ENCODE results near the gene SLC6A12. TPM values are rescaled to one million over a fixed set of nuclear protein-coding genes. Genes with fewer than 3 reads are reported as not detected.
"Not testable (repeated sequence)": the region's sequence is repeated elsewhere in the genome, so short reads cannot be mapped to it uniquely, and the experiment has no call there.

The SLC6A12 gene
- total RNA-seq, 2 experiments from 2014 or later = not detected

DNA sequence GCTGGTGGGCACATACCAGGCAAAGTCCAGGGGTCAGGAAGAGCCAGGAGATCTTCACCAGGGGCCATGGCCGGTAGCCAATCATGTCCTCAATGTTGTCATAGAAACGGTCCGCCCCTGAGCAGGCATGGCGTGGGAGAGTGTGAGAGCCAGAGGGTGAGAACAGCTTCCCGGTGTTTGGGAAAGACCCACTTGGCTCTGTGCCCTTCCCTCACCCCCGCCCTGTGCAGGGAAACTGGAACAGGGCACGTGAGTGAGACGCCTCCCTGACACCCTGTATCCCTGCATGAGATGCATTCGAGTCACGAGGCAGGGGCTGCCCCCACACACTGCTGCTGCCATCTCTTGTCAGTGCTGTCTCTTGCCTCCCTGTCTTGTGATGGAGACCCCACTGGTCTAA is 20.7 kb downstream of the SLC6A12 start:
- DNase-seq (no peak), ATAC-seq (no peak)
- H3K9me3 Mint-ChIP-seq = no peaks in the 10 kb centered on the region
- intact Hi-C loops (cut with micrococcal nuclease) = no loop called here
- no peaks in the 10 kb centered on the region for H3K36me3 Mint-ChIP-seq (ENCODE audit: low read depth)
- TF ChIP-seq, protein P1, sequence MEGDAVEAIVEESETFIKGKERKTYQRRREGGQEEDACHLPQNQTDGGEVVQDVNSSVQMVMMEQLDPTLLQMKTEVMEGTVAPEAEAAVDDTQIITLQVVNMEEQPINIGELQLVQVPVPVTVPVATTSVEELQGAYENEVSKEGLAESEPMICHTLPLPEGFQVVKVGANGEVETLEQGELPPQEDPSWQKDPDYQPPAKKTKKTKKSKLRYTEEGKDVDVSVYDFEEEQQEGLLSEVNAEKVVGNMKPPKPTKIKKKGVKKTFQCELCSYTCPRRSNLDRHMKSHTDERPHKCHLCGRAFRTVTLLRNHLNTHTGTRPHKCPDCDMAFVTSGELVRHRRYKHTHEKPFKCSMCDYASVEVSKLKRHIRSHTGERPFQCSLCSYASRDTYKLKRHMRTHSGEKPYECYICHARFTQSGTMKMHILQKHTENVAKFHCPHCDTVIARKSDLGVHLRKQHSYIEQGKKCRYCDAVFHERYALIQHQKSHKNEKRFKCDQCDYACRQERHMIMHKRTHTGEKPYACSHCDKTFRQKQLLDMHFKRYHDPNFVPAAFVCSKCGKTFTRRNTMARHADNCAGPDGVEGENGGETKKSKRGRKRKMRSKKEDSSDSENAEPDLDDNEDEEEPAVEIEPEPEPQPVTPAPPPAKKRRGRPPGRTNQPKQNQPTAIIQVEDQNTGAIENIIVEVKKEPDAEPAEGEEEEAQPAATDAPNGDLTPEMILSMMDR (IDR thresholded peaks at IDR 0.05) = no peak
- ChIA-PET CTCF (no interaction called here), POLR2A (no interaction called here)
- peaks cover 4% of the 10 kb centered on the region for H3K4me1 Mint-ChIP-seq (ENCODE audit: low read depth)
- no peak overlapping the region for H3K4me3 Mint-ChIP-seq
- H3K27ac Mint-ChIP-seq = no peak overlapping the region
- H3K27me3 Mint-ChIP-seq = peaks cover 15% of the 10 kb centered on the region

DNA sequence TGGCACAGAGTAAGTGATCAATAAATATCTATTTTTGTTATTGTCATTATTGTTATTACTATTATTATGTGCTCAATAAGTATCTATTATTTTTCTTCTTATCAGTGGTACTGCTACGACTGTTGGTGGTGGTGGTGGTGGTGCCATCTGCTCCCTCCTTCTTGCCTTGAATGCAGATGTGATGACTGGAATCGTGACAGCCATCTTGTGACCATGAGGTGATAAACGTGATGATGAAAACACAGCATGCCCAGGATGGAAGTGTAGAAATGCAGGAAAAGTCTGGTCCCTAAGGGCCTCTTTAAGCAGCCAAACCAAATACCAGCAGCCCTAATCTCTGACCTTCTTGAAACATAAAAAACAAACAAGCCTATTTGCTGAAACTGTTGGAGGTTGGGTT is 22.4 kb downstream of the SLC6A12 start:
- H3K4me3 Mint-ChIP-seq = no peak overlapping the region
- TF ChIP-seq, protein P1 (IDR thresholded peaks at IDR 0.05) = no peak
- H3K36me3 Mint-ChIP-seq (ENCODE audit: low read depth) = no peaks in the 10 kb centered on the region
- H3K27me3 Mint-ChIP-seq = peaks cover 15% of the 10 kb centered on the region
- DNase-seq (no peak), ATAC-seq (no peak)
- H3K9me3 Mint-ChIP-seq = no peaks in the 10 kb centered on the region
- peaks cover 4% of the 10 kb centered on the region for H3K4me1 Mint-ChIP-seq (ENCODE audit: low read depth)
- no peak overlapping the region for H3K27ac Mint-ChIP-seq
- POLR2A ChIA-PET = no interaction called here
- intact Hi-C loops (cut with micrococcal nuclease) = no loop called here
- CTCF ChIA-PET = no interaction called here

GRCh38 chr12:190881-191280 is 23.1 kb downstream of the SLC6A12 start:
- CTCF ChIA-PET = interaction anchor here (1.0 kb wide), 1 partner anchor 29 kb away, joined by 3 read pairs; no protein-coding TSS in a partner anchor
- TF ChIP-seq, protein P1 (IDR thresholded peaks at IDR 0.05) = no peak
- Mint-ChIP-seq H3K36me3 (ENCODE audit: low read depth) (no peaks in the 10 kb centered on the region), H3K4me1 (ENCODE audit: low read depth) (peaks cover 4% of the 10 kb centered on the region), H3K27me3 (peaks cover 15% of the 10 kb centered on the region), H3K27ac (no peak overlapping the region), H3K4me3 (no peak overlapping the region), H3K9me3 (no peaks in the 10 kb centered on the region)
- intact Hi-C loops (cut with micrococcal nuclease) = no loop called here
- DNase-seq (no peak), ATAC-seq (no peak)
- POLR2A ChIA-PET = interaction anchor here (1.0 kb wide), 1 partner anchor 12 kb away, joined by 4 read pairs; no protein-coding TSS in a partner anchor

DNA sequence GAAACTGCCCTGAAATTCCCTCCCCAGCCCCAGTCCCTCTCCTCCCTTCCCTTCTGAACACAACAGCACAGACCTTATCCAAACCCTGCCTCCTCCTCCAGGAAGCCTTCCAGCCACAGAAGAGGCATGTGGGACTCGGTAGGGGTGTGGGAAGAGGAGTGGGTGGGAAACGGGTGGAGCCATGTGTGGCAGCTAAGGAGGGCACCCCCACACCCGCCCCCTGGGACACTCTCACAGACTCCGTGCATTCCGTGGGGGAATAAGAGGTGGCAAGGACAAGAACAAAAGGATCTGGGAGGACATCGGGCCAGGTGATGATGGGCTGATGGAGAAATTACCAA is 24.4 kb downstream of the SLC6A12 start:
- Mint-ChIP-seq H3K4me1 (ENCODE audit: low read depth) (peaks cover 4% of the 10 kb centered on the region), H3K9me3 (no peaks in the 10 kb centered on the region), H3K4me3 (no peak overlapping the region), H3K36me3 (ENCODE audit: low read depth) (no peaks in the 10 kb centered on the region), H3K27me3 (peaks cover 15% of the 10 kb centered on the region), H3K27ac (no peak overlapping the region)
- no peak for ATAC-seq
- ChIA-PET POLR2A (no interaction called here), CTCF (interaction anchor here (1.5 to 2.3 kb wide), 2 partner anchors 12 to 20 kb away, joined by 4 to 6 read pairs; no protein-coding TSS in a partner anchor)
- TF ChIP-seq, protein P1 (IDR thresholded peaks at IDR 0.05) = no peak
- intact Hi-C loops (cut with micrococcal nuclease) = no loop called here
- DNase-seq = no peak

GRCh38 chr12:188910-189621 is 24.9 kb downstream of the SLC6A12 start:
- peaks cover 4% of the 10 kb centered on the region for H3K4me1 Mint-ChIP-seq (ENCODE audit: low read depth)
- H3K9me3 Mint-ChIP-seq = no peaks in the 10 kb centered on the region
- peak; percentile 50 for DNase-seq
- H3K4me3 Mint-ChIP-seq = peak overlapping the region; percentile 41
- ChIA-PET CTCF (interaction anchor here (1.3 to 2.3 kb wide), 3 partner anchors 12 to 83 kb away, joined by 4 to 6 read pairs (median 4); no protein-coding TSS in a partner anchor), POLR2A (no interaction called here)
- H3K36me3 Mint-ChIP-seq (ENCODE audit: low read depth) = no peaks in the 10 kb centered on the region
- no peak overlapping the region for H3K27ac Mint-ChIP-seq
- H3K27me3 Mint-ChIP-seq = peaks cover 15% of the 10 kb centered on the region
- intact Hi-C loops (cut with micrococcal nuclease) = no loop called here
- peak; percentile 95 for ATAC-seq
- TF ChIP-seq, protein P1 (IDR thresholded peaks at IDR 0.05) = peak; percentile 67

DNA sequence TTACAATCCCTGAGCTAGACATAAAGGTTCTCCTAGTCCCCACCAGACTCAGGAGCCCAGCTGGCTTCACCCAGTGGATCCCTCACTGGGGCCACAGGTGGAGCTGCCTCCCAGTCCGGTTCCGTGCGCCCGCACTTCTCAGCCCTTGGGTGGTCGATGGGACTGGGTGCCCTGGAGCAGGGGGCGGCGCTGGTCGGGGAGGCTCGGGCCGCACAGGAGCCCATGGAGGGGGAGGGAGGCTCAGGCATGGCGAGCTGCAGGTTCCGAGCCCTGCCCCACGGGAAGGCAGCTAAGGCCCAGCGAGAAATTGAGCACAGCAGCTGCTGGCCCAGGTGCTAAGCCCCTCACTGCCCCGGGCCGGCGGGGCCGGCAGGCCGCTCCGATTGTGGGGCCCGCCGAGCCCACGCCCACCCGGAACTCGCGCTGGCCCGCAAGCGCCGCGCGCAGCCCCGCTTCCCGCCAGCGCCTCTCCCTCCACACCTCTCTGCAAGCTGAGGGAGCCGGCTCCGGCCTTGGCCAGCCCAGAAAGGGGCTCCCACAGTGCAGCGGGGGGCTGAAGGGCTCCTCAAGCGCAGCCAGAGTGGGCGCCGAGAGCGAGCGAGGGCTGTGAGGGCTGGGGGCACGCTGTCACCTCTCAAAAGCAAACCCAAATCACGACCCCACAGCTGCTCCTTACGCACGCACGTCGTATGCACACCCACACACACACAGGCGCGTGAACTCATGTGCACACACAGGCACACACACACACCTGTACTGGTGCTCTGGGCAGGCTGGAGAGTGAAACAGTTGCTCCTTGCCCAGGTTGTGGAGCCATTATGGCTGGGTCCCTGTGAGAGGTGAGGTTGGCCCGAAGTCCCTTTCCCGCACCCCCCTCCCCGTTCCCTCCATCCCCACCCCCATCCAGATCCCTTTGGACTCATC is 25.7 kb downstream of the SLC6A12 start:
- POLR2A ChIA-PET; DNase-seq; H3K27ac Mint-ChIP-seq; H3K4me1 Mint-ChIP-seq (ENCODE audit: low read depth); H3K9me3 Mint-ChIP-seq; ATAC-seq; intact Hi-C loops (cut with micrococcal nuclease); H3K36me3 Mint-ChIP-seq (ENCODE audit: low read depth): not testable (repeated sequence)
- H3K27me3 Mint-ChIP-seq = peaks cover 15% of the 10 kb centered on the region
- CTCF ChIA-PET = interaction anchor here (1.3 to 2.3 kb wide), 3 partner anchors 11 to 82 kb away, joined by 4 to 6 read pairs (median 4); no protein-coding TSS in a partner anchor
- peak overlapping the region; percentile 41 for H3K4me3 Mint-ChIP-seq

Measured in activated CD8-positive, alpha-beta T cell treated with anti-CD3 and anti-CD28 coated beads for 36 hours (primary cell).